GM23338 (cell line): ENCODE measurements around the gene ITGA3. TPM values are rescaled to one million over a fixed set of nuclear protein-coding genes. Genes with fewer than 3 reads are reported as not detected.

ENCODE experiments used
- ATAC-seq: fragments of 200-7000 bp; cut with Tn5 transposase; 3 replicates; pipeline ENCODE4 v1.9.1; 2020
- DNase-seq: peaks from one replicate; pipeline ENCODE4 v3.0.0-alpha.2; 2015; ENCODE audit warnings: low spot score
- H2AFZ ChIP-seq: fragments of 200-600 bp; sonication (generic); 2 replicates; pipeline ENCODE4 v1.8.0; 2016; ENCODE audit warnings: antibody characterized with exemption, mild to moderate bottlenecking, moderate library complexity
- H3F3A ChIP-seq: fragments of 200-600 bp; sonication (generic); replicated peaks from 2 replicates; pipeline ENCODE4 v1.8.0; 2017; ENCODE audit warnings: antibody characterized with exemption, mixed run types, low read depth
- H3K27ac ChIP-seq: fragments of 200-600 bp; sonication (generic); 2 replicates; pipeline ENCODE4 v1.6.1; 2016; ENCODE audit warnings: low read depth
- H3K27me3 ChIP-seq: fragments of 200-600 bp; sonication (generic); 2 replicates; pipeline ENCODE4 v1.8.0; 2016; ENCODE audit warnings: mild to moderate bottlenecking, mixed run types, moderate library complexity; ENCODE audit not compliant: insufficient read depth
- H3K36me3 ChIP-seq: fragments of 200-600 bp; sonication (generic); 2 replicates; pipeline ENCODE4 v1.8.0; 2016; ENCODE audit warnings: mild to moderate bottlenecking; ENCODE audit not compliant: insufficient read depth
- H3K4me1 ChIP-seq: fragments of 200-600 bp; sonication (generic); 2 replicates; pipeline ENCODE4 v1.8.0; 2016; ENCODE audit warnings: mild to moderate bottlenecking, moderate library complexity; ENCODE audit not compliant: insufficient read depth
- H3K4me2 ChIP-seq: fragments of 200-600 bp; sonication (generic); 2 replicates; pipeline ENCODE4 v1.7.1; 2017; ENCODE audit warnings: mixed run types
- H3K4me3 ChIP-seq: fragments of 200-600 bp; sonication (generic); 2 replicates; pipeline ENCODE4 v1.6.1; 2016; ENCODE audit warnings: mixed run types
- H3K79me2 ChIP-seq: fragments of 200-600 bp; sonication (generic); replicated peaks from 2 replicates; pipeline ENCODE4 v1.8.0; 2017; ENCODE audit warnings: mild to moderate bottlenecking; ENCODE audit not compliant: insufficient read depth
- H3K9me2 ChIP-seq: fragments of 200-600 bp; sonication (generic); 2 replicates; pipeline ENCODE4 v1.8.0; 2017; ENCODE audit not compliant: insufficient read depth
- H4K20me1 ChIP-seq: fragments of 200-600 bp; sonication (generic); replicated peaks from 2 replicates; pipeline ENCODE4 v1.8.0; 2017; ENCODE audit warnings: mild to moderate bottlenecking; ENCODE audit not compliant: insufficient read depth
- H3K27ac Mint-ChIP-seq: 2 replicates; pipeline ENCODE4 v1.8.0; 2020; ENCODE audit warnings: inconsistent platforms, mild to moderate bottlenecking, moderate library complexity, mixed read lengths
- H3K27me3 Mint-ChIP-seq: 3 replicates; pipeline ENCODE4 v1.8.0; 2022; ENCODE audit warnings: low read depth, mild to moderate bottlenecking, moderate library complexity, mixed read lengths, inconsistent platforms; ENCODE audit not compliant: insufficient read depth, poor library complexity
- H3K36me3 Mint-ChIP-seq: 3 replicates; pipeline ENCODE4 v1.8.0; 2021; ENCODE audit warnings: low read depth, mild to moderate bottlenecking, inconsistent platforms, moderate library complexity, mixed read lengths
- H3K4me1 Mint-ChIP-seq: 3 replicates; pipeline ENCODE4 v1.8.0; 2020; ENCODE audit warnings: mild to moderate bottlenecking, inconsistent platforms, mixed read lengths
- H3K4me3 Mint-ChIP-seq: 3 replicates; pipeline ENCODE4 v1.8.0; 2021; ENCODE audit warnings: moderate library complexity, mild to moderate bottlenecking, inconsistent platforms, mixed read lengths
- H3K9me3 Mint-ChIP-seq: 3 replicates; pipeline ENCODE4 v1.8.0; 2020; ENCODE audit warnings: moderate library complexity, mild to moderate bottlenecking, inconsistent platforms, mixed read lengths
- CREB1 ChIP-seq: fragments of 250-450 bp; sonication (Bioruptor Pico); IDR thresholded peaks from 2 replicates; pipeline ENCODE4 v1.5.0; 2020; ENCODE audit warnings: low read depth, mild to moderate bottlenecking, moderate library complexity
- EZH2phosphoT487 ChIP-seq: fragments of 200-600 bp; sonication (generic); IDR thresholded peaks from one replicate; pipeline ENCODE4 v1.8.1; 2018; ENCODE audit warnings: antibody characterized with exemption; ENCODE audit not compliant: unreplicated experiment
- JUNB ChIP-seq: IDR thresholded peaks from one replicate; pipeline ENCODE4 v1.6.1; 2016; ENCODE audit warnings: antibody characterized with exemption; ENCODE audit not compliant: unreplicated experiment
- POLR2AphosphoS5 ChIP-seq: IDR thresholded peaks from 2 replicates; pipeline ENCODE4 v1.6.1; 2016; ENCODE audit warnings: antibody characterized with exemption, low read depth
- REST ChIP-seq: IDR thresholded peaks from one replicate; pipeline ENCODE4 v1.6.1; 2018; ENCODE audit warnings: antibody characterized with exemption; ENCODE audit not compliant: unreplicated experiment
- STAT1 ChIP-seq: IDR thresholded peaks from one replicate; pipeline ENCODE4 v1.6.1; 2016; ENCODE audit warnings: antibody characterized with exemption; ENCODE audit not compliant: unreplicated experiment
- ZNF331 ChIP-seq: fragments of 250-450 bp; sonication (Bioruptor Pico); IDR thresholded peaks from 2 replicates; pipeline ENCODE4 v1.5.0; 2020; ENCODE audit warnings: low read depth, mild to moderate bottlenecking, moderate library complexity
- polyA plus RNA-seq: library from polyadenylated mRNA; unstranded; fragments of >200 nt; fragmentation: Nextera tagmentation; extraction: Ambion mirVana; gene quantifications from 2 replicates; pipeline ENCODE4 v1.2.1, GENCODE V29; 2016
- total RNA-seq: library from RNA; depleted of rRNA; stranded (reverse); fragments of >200 nt; shearing (Covaris generic); gene quantifications from 2 replicates; pipeline ENCODE4 v1.2.3, GENCODE V29; 2014
- TF ChIP-seq, protein P1 (sequence below): fragments of 250-450 bp; sonication (Bioruptor Pico); IDR thresholded peaks from 2 replicates; pipeline ENCODE4 v1.5.0; 2020; ENCODE audit warnings: mild to moderate bottlenecking, moderate library complexity

ITGA3 gene
- total and polyA plus RNA-seq, 2 experiments from 2014 or later, result 9.6 to 28.3 TPM

GRCh38 chr17:50027881-50028735 is 27.8 kb upstream of the ITGA3 start:
- no peaks in the 10 kb centered on the region for H3K36me3 ChIP-seq
- H3K4me2 ChIP-seq, result peak overlapping the region; percentile 68
- peaks cover 3% of the 10 kb centered on the region; the same call in 1 of the 2 replicates for H3K9me2 ChIP-seq
- Mint-ChIP-seq H3K4me1 (peaks cover 24% of the 10 kb centered on the region), H3K4me3 (peak overlapping the region; percentile 22; the same call in 2 of the 3 replicates), H3K9me3 (no peaks in the 10 kb centered on the region; the same call in 2 of the 3 replicates), H3K36me3 (no peaks in the 10 kb centered on the region), H3K27ac (peak overlapping the region; percentile 24; the same call in 1 of the 2 replicates), H3K27me3 (peaks cover 11% of the 10 kb centered on the region)
- peak overlapping the region; percentile 41 for H3K4me3 ChIP-seq
- no peaks in the 10 kb centered on the region for H4K20me1 ChIP-seq
- peak overlapping the region; percentile 96 for H2AFZ ChIP-seq
- H3F3A ChIP-seq, result peaks cover 17% of the 10 kb centered on the region
- TF ChIP-seq REST (no peak), ZNF331 (CRISPR knock-in tag) (no peak), STAT1 (no peak), EZH2phosphoT487 (no peak), POLR2AphosphoS5 (no peak), CREB1 (no peak), JUNB (no peak)
- TF ChIP-seq, protein P1, sequence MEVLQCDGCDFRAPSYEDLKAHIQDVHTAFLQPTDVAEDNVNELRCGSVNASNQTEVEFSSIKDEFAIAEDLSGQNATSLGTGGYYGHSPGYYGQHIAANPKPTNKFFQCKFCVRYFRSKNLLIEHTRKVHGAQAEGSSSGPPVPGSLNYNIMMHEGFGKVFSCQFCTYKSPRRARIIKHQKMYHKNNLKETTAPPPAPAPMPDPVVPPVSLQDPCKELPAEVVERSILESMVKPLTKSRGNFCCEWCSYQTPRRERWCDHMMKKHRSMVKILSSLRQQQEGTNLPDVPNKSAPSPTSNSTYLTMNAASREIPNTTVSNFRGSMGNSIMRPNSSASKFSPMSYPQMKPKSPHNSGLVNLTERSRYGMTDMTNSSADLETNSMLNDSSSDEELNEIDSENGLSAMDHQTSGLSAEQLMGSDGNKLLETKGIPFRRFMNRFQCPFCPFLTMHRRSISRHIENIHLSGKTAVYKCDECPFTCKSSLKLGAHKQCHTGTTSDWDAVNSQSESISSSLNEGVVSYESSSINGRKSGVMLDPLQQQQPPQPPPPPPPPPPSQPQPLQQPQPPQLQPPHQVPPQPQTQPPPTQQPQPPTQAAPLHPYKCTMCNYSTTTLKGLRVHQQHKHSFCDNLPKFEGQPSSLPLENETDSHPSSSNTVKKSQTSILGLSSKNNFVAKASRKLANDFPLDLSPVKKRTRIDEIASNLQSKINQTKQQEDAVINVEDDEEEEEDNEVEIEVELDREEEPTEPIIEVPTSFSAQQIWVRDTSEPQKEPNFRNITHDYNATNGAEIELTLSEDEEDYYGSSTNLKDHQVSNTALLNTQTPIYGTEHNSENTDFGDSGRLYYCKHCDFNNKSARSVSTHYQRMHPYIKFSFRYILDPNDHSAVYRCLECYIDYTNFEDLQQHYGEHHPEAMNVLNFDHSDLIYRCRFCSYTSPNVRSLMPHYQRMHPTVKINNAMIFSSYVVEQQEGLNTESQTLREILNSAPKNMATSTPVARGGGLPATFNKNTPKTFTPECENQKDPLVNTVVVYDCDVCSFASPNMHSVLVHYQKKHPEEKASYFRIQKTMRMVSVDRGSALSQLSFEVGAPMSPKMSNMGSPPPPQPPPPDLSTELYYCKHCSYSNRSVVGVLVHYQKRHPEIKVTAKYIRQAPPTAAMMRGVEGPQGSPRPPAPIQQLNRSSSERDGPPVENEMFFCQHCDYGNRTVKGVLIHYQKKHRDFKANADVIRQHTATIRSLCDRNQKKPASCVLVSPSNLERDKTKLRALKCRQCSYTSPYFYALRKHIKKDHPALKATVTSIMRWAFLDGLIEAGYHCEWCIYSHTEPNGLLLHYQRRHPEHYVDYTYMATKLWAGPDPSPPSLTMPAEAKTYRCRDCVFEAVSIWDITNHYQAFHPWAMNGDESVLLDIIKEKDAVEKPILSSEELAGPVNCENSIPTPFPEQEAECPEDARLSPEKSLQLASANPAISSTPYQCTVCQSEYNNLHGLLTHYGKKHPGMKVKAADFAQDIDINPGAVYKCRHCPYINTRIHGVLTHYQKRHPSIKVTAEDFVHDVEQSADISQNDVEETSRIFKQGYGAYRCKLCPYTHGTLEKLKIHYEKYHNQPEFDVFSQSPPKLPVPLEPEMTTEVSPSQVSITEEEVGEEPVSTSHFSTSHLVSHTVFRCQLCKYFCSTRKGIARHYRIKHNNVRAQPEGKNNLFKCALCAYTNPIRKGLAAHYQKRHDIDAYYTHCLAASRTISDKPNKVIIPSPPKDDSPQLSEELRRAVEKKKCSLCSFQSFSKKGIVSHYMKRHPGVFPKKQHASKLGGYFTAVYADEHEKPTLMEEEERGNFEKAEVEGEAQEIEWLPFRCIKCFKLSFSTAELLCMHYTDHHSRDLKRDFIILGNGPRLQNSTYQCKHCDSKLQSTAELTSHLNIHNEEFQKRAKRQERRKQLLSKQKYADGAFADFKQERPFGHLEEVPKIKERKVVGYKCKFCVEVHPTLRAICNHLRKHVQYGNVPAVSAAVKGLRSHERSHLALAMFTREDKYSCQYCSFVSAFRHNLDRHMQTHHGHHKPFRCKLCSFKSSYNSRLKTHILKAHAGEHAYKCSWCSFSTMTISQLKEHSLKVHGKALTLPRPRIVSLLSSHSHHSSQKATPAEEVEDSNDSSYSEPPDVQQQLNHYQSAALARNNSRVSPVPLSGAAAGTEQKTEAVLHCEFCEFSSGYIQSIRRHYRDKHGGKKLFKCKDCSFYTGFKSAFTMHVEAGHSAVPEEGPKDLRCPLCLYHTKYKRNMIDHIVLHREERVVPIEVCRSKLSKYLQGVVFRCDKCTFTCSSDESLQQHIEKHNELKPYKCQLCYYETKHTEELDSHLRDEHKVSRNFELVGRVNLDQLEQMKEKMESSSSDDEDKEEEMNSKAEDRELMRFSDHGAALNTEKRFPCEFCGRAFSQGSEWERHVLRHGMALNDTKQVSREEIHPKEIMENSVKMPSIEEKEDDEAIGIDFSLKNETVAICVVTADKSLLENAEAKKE (CRISPR knock-in tag), result no peak
- no peaks in the 10 kb centered on the region for H3K79me2 ChIP-seq
- no peaks in the 10 kb centered on the region for H3K27me3 ChIP-seq
- DNase-seq, result peak; percentile 83
- H3K27ac ChIP-seq, result no peak overlapping the region
- peaks cover 18% of the 10 kb centered on the region for H3K4me1 ChIP-seq
- peak; percentile 78 for ATAC-seq
